Measurements from ENCODE around the gene TNNI3.

DNA sequence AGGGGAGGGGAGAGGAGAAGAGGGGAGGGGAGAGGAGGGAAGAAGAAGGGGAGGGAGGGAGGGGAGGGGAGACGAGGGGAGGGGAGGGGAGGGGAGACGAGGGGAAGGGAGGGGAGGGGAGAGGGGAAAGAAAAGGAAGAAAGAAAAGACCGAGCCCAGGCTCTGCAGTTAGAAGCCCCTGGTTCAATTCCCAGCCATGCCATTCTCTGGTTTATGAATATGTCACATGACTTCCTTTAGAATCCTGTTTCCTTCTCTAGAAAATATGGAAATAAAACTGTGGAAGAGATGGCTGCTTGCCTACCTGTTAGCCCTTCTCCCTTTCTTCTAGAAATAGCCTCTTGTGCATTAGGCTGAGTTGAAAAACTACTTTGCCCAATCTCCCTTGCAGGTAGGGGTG lies 22.8 kb downstream of the TNNI3 start:
- TF ChIP-seq POLR2A (IDR thresholded peaks at IDR 0.05; ENCODE audit: low read depth, low read length) (no peak), TAF1 (IDR thresholded peaks at IDR 0.05; ENCODE audit: borderline replicate concordance, low read depth, low read length) (no peak), POLR2AphosphoS5 (IDR thresholded peaks at IDR 0.05; ENCODE audit: low read depth, low read length) (no peak)

Data from GM12892 (cell line).